ENCODE measurements around the gene ASTN2.

- no peak for TF ChIP-seq CTCF (IDR thresholded peaks at IDR 0.05)
- no peak for TF ChIP-seq POLR2A (IDR thresholded peaks at IDR 0.05)
These were observed 937.9 kb downstream of the ASTN2 start for GRCh38 chr9:116476935-116477381.
